H1 (cell line): Measurements from ENCODE around the gene BECN2. TPM values are rescaled to one million over a fixed set of nuclear protein-coding genes. Genes with fewer than 3 reads are reported as not detected.

Experiments
- RFX5 ChIP-seq: IDR thresholded peaks from 2 replicates; pipeline ENCODE4 v1.6.1; 2011; ENCODE audit warnings: low read depth, low read length, improper control_type of control experiment, borderline replicate concordance
- TAF1 ChIP-seq: IDR thresholded peaks from 2 replicates; pipeline ENCODE4 v1.6.1; 2011; ENCODE audit warnings: mild to moderate bottlenecking, low read depth, low read length
- polyA plus RNA-seq, 7 experiments: library from polyadenylated mRNA; depleted of rRNA in 3 of 7; stranded (reverse) in 5 of 7; unstranded in 2 of 7; fragments of >200 nt in 5 of 7; fragments of 200-250 nt in 2 of 7; gene quantifications; 1 replicate in 5 of 7; 2 replicates in 1 of 7; 4 replicates in 1 of 7; pipeline versions ENCODE4 v1.2.1 to v1.2.3, GENCODE V29; 2011 to 2013; ENCODE audit warnings: missing spikeins in 2 of 7, mixed read lengths in 2 of 7
- total RNA-seq: library from RNA; stranded (reverse); fragmentation: NEBNext Ultra II Directional; extraction: Animal tissue kit (Norgen Biotek cat#: 25700); gene quantifications from 2 replicates; pipeline ENCODE4 v1.2.1, GENCODE V29; 2021

Gene BECN2
- total and polyA plus RNA-seq, 2 of the 8 experiments (the other 6 are each of a cell fraction or from before 2014, with no cell fraction given) = not detected

DNA sequence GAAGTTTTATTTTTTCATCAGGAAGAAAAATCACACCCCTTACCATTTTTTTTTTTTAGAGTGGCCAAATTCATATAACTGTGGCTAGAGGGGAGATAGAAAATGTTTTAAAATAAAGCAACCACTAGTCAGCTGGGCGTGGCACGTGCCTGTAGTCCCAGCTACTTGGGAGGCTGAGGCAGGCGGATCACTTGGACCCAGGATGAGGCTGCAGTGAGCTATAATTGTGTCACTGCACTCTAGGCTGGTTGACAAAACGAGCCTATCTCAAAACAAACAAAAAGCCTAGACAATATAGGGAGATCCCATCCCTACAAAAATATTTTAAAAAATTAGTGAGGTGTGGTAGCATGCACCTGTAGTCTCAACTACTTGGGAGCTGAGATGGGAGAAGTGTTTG, 14.8 kb upstream of the BECN2 start (continued):
- TF ChIP-seq RFX5 (no peak), TAF1 (no peak)
